Neural crest cell (in vitro differentiated cells): Measurements from ENCODE around the gene ATP5PO. TPM values are rescaled to one million over a fixed set of nuclear protein-coding genes. Genes with fewer than 3 reads are reported as not detected.
"Not testable (repeated sequence)": the region's sequence is repeated elsewhere in the genome, so short reads cannot be mapped to it uniquely, and the experiment has no call there.

Source experiments
- DNase-seq: peaks from one replicate; pipeline ENCODE4 v3.0.0; 2021; ENCODE audit warnings: low read depth, mixed read lengths, low spot score
- H3K27ac Mint-ChIP-seq: one replicate; pipeline ENCODE4 v1.8.0; 2021; ENCODE audit warnings: mild to moderate bottlenecking, mixed read lengths; ENCODE audit not compliant: unreplicated experiment
- H3K27me3 Mint-ChIP-seq: 2 replicates; pipeline ENCODE4 v1.8.0; 2021; ENCODE audit warnings: low read depth, mild to moderate bottlenecking, mixed read lengths
- H3K36me3 Mint-ChIP-seq: 2 replicates; pipeline ENCODE4 v1.8.0; 2021; ENCODE audit warnings: low read depth, mild to moderate bottlenecking, mixed read lengths
- H3K4me1 Mint-ChIP-seq: 2 replicates; pipeline ENCODE4 v1.8.0; 2021; ENCODE audit warnings: mixed read lengths
- H3K4me3 Mint-ChIP-seq: one replicate; pipeline ENCODE4 v1.8.0; 2021; ENCODE audit warnings: mild to moderate bottlenecking, mixed read lengths
- H3K9me3 Mint-ChIP-seq: 2 replicates; pipeline ENCODE4 v1.8.0; 2021; ENCODE audit warnings: mixed read lengths
- CTCF ChIP-seq: fragments of 200-600 bp; sonication (generic); conservative IDR thresholded peaks from 2 replicates; pipeline ENCODE4 v1.5.0; 2021; ENCODE audit warnings: antibody characterized with exemption, mild to moderate bottlenecking
- total RNA-seq: library from RNA; stranded (reverse); gene quantifications from 2 replicates; pipeline ENCODE4 v1.2.1, GENCODE V29; 2021

ATP5PO gene
- total RNA-seq, 1 donor from 2014 or later = 231 TPM

GRCh38 chr21:33865176-33865575, 50.4 kb downstream of the ATP5PO start:
- Mint-ChIP-seq H3K36me3 (peaks cover 4% of the 10 kb centered on the region), H3K27me3 (no peaks in the 10 kb centered on the region), H3K9me3 (peaks cover 3% of the 10 kb centered on the region), H3K4me1 (no peaks in the 10 kb centered on the region), H3K4me3 (no peak overlapping the region), H3K27ac (no peak overlapping the region)
- TF ChIP-seq CTCF = no peak
- DNase-seq = no peak

GRCh38 chr21:33864150-33864549, 51.5 kb downstream of the ATP5PO start:
- Mint-ChIP-seq H3K36me3 (no peaks in the 10 kb centered on the region), H3K27me3 (no peaks in the 10 kb centered on the region), H3K27ac (no peak overlapping the region), H3K9me3 (no peaks in the 10 kb centered on the region), H3K4me1 (no peaks in the 10 kb centered on the region), H3K4me3 (no peak overlapping the region)
- DNase-seq = no peak
- no peak for TF ChIP-seq CTCF

GRCh38 chr21:33863191-33863590, 52.4 kb downstream of the ATP5PO start:
- H3K27ac Mint-ChIP-seq, H3K4me3 Mint-ChIP-seq, H3K4me1 Mint-ChIP-seq, H3K36me3 Mint-ChIP-seq, H3K27me3 Mint-ChIP-seq, DNase-seq, H3K9me3 Mint-ChIP-seq: not testable (repeated sequence)

- H3K9me3 Mint-ChIP-seq = no peaks in the 10 kb centered on the region
- H3K27ac Mint-ChIP-seq = no peak overlapping the region
- H3K4me1 Mint-ChIP-seq = no peaks in the 10 kb centered on the region
- DNase-seq = no peak
- H3K4me3 Mint-ChIP-seq = no peak overlapping the region
- H3K27me3 Mint-ChIP-seq = no peaks in the 10 kb centered on the region
- H3K36me3 Mint-ChIP-seq = no peaks in the 10 kb centered on the region
- no peak for TF ChIP-seq CTCF
Observed at GRCh38 chr21:33861125-33861524, 54.5 kb downstream of the ATP5PO start.

GRCh38 chr21:33860332-33860879, 55.2 kb downstream of the ATP5PO start:
- Mint-ChIP-seq H3K4me3 (no peak overlapping the region), H3K27ac (no peak overlapping the region), H3K9me3 (no peaks in the 10 kb centered on the region), H3K4me1 (no peaks in the 10 kb centered on the region), H3K36me3 (no peaks in the 10 kb centered on the region), H3K27me3 (no peaks in the 10 kb centered on the region)
- TF ChIP-seq CTCF = no peak
- no peak for DNase-seq

GRCh38 chr21:33859373-33860102, 56.1 kb downstream of the ATP5PO start:
- no peaks in the 10 kb centered on the region for H3K36me3 Mint-ChIP-seq
- no peak for DNase-seq
- peaks cover 5% of the 10 kb centered on the region for H3K4me1 Mint-ChIP-seq
- no peak for TF ChIP-seq CTCF
- H3K27me3 Mint-ChIP-seq = no peaks in the 10 kb centered on the region
- no peak overlapping the region for H3K27ac Mint-ChIP-seq
- peaks cover 2% of the 10 kb centered on the region for H3K9me3 Mint-ChIP-seq
- no peak overlapping the region for H3K4me3 Mint-ChIP-seq
